GM21423 (cell line): Measurements from ENCODE around the gene NEUROD4.
A peak's percentile ranks its signal among the peaks of the same experiment; 100 is the strongest.
"Not testable (repeated sequence)": the region's sequence is repeated elsewhere in the genome, so short reads cannot be mapped to it uniquely, and the experiment has no call there.

Experiments
- ATAC-seq: cut with Tn5 transposase; IDR thresholded peaks from one replicate; pipeline ENCODE4 v1.9.1; 2021; ENCODE audit warnings: mild to moderate bottlenecking, moderate library complexity; ENCODE audit not compliant: unreplicated experiment

The NEUROD4 gene

GRCh38 chr12:55019784-55020183 lies at the start of gene NEUROD4:
NEUROD4 (plus strand) TSS chr12:55019974; CDS start chr12:55026440, 6,466 bp downstream.
- no peak for ATAC-seq

GRCh38 chr12:54970741-54971140 lies 49.0 kb upstream of the NEUROD4 start:
- ATAC-seq = no peak

- no peak for ATAC-seq
These were observed 46.2 kb upstream of the NEUROD4 start for GRCh38 chr12:54973556-54973955.

- no peak for ATAC-seq
These were observed 45.5 kb upstream of the NEUROD4 start for GRCh38 chr12:54974279-54974678.

GRCh38 chr12:54975272-54975671 lies 44.5 kb upstream of the NEUROD4 start:
- ATAC-seq = no peak

GRCh38 chr12:54975875-54976274 lies 43.9 kb upstream of the NEUROD4 start:
- ATAC-seq = no peak

GRCh38 chr12:54977155-54977554 lies 42.6 kb upstream of the NEUROD4 start:
- ATAC-seq = no peak

GRCh38 chr12:54977857-54978256 lies 41.9 kb upstream of the NEUROD4 start:
- ATAC-seq = no peak

GRCh38 chr12:54980341-54980740 lies 39.4 kb upstream of the NEUROD4 start:
- no peak for ATAC-seq

- no peak for ATAC-seq
These were observed 38.0 kb upstream of the NEUROD4 start for GRCh38 chr12:54981796-54982195.

- no peak for ATAC-seq
These were observed 36.2 kb upstream of the NEUROD4 start for GRCh38 chr12:54983536-54984101.

GRCh38 chr12:54984658-54985376 lies 35.0 kb upstream of the NEUROD4 start, which contains the start of gene TESPA1:
TESPA1 (minus strand) TSS chr12:54984762; CDS start chr12:54974562, 10,200 bp downstream.
- peak; percentile 97 for ATAC-seq

GRCh38 chr12:54986773-54987172 lies 33.0 kb upstream of the NEUROD4 start:
- ATAC-seq = not testable (repeated sequence)

GRCh38 chr12:54987611-54988231 lies 32.1 kb upstream of the NEUROD4 start:
- ATAC-seq = no peak

- ATAC-seq = no peak
These were observed 31.2 kb upstream of the NEUROD4 start for GRCh38 chr12:54988402-54989054.

GRCh38 chr12:54989829-54990228 lies 29.9 kb upstream of the NEUROD4 start:
- ATAC-seq = no peak

- ATAC-seq = peak; percentile 73
These were observed 28.4 kb upstream of the NEUROD4 start for GRCh38 chr12:54991161-54991990.

- ATAC-seq = no peak
These were observed 27.8 kb upstream of the NEUROD4 start for GRCh38 chr12:54991991-54992375.

- ATAC-seq = peak; percentile 44
These were observed 26.5 kb upstream of the NEUROD4 start for GRCh38 chr12:54993181-54993835.

- ATAC-seq = no peak
These were observed 23.6 kb upstream of the NEUROD4 start for GRCh38 chr12:54996205-54996604.
